ENCODE results near the gene KCNA2. TPM values are rescaled to one million over a fixed set of nuclear protein-coding genes. Genes with fewer than 3 reads are reported as not detected.

The KCNA2 gene
- total RNA-seq, 1 donor from 2014 or later: 1.5 TPM

GRCh38 chr1:110631836-110632620, 25.9 kb upstream of the KCNA2 start:
- intact Hi-C loops (cut with DNase I): loop anchor here (5.0 kb wide), 1 partner anchor 150 kb away; no protein-coding TSS in a partner anchor
- no peak for ATAC-seq
- DNase-seq (ENCODE audit: missing footprints): no peak

GRCh38 chr1:110630839-110631663, 24.9 kb upstream of the KCNA2 start:
- ATAC-seq: peak; percentile 41
- intact Hi-C loops (cut with DNase I): loop anchor here (1.0 to 5.0 kb wide), 2 partner anchors 135 to 151 kb away; no protein-coding TSS in a partner anchor
- DNase-seq (ENCODE audit: missing footprints): peak; percentile 85

GRCh38 chr1:110628323-110629105, 22.4 kb upstream of the KCNA2 start:
- DNase-seq (ENCODE audit: missing footprints): no peak
- intact Hi-C loops (cut with DNase I): no loop called here
- ATAC-seq: no peak

GRCh38 chr1:110627764-110628163, 21.6 kb upstream of the KCNA2 start:
- DNase-seq (ENCODE audit: missing footprints) (no peak), ATAC-seq (no peak)
- intact Hi-C loops (cut with DNase I): no loop called here

- ATAC-seq (no peak), DNase-seq (ENCODE audit: missing footprints) (no peak)
- intact Hi-C loops (cut with DNase I): no loop called here
Observed at GRCh38 chr1:110626889-110627288, 20.7 kb upstream of the KCNA2 start.

GRCh38 chr1:110620686-110621085, 14.5 kb upstream of the KCNA2 start:
- ATAC-seq (no peak), DNase-seq (ENCODE audit: missing footprints) (no peak)
- intact Hi-C loops (cut with DNase I): no loop called here

GRCh38 chr1:110620250-110620615, 14.1 kb upstream of the KCNA2 start:
- ATAC-seq (no peak), DNase-seq (ENCODE audit: missing footprints) (no peak)
- intact Hi-C loops (cut with DNase I): no loop called here

- DNase-seq (ENCODE audit: missing footprints) (peak; percentile 92), ATAC-seq (peak; percentile 85)
- intact Hi-C loops (cut with DNase I): loop anchor here (1.0 kb wide), 1 partner anchor 162 kb away; no protein-coding TSS in a partner anchor
Observed at GRCh38 chr1:110619412-110620249, 13.5 kb upstream of the KCNA2 start.

GRCh38 chr1:110618668-110619067, 12.5 kb upstream of the KCNA2 start:
- DNase-seq (ENCODE audit: missing footprints): no peak
- intact Hi-C loops (cut with DNase I): loop anchor here (1.0 kb wide), 1 partner anchor 163 kb away; no protein-coding TSS in a partner anchor
- ATAC-seq: no peak

GRCh38 chr1:110617589-110617988, 11.4 kb upstream of the KCNA2 start:
- DNase-seq (ENCODE audit: missing footprints): no peak
- ATAC-seq: no peak
- intact Hi-C loops (cut with DNase I): no loop called here

GRCh38 chr1:110617116-110617515, 11.0 kb upstream of the KCNA2 start:
- intact Hi-C loops (cut with DNase I): no loop called here
- ATAC-seq (no peak), DNase-seq (ENCODE audit: missing footprints) (no peak)

GRCh38 chr1:110616587-110616986, 10.4 kb upstream of the KCNA2 start:
- ATAC-seq (no peak), DNase-seq (ENCODE audit: missing footprints) (no peak)
- intact Hi-C loops (cut with DNase I): no loop called here

GRCh38 chr1:110615548-110616130, 9.5 kb upstream of the KCNA2 start:
- intact Hi-C loops (cut with DNase I): loop anchor here (1.0 to 2.0 kb wide), 2 partner anchors 60 to 91 kb away; no protein-coding TSS in a partner anchor
- DNase-seq (ENCODE audit: missing footprints): peak; percentile 75

GRCh38 chr1:110612060-110612745, 6.0 kb upstream of the KCNA2 start:
- intact Hi-C loops (cut with DNase I): no loop called here
- ATAC-seq (no peak), DNase-seq (ENCODE audit: missing footprints) (no peak)

More at GRCh38 chr1:110615548-110616130, 9.5 kb upstream of the KCNA2 start:
- ATAC-seq: peak; percentile 73

GRCh38 chr1:110610696-110611286, 4.6 kb upstream of the KCNA2 start:
- DNase-seq (ENCODE audit: missing footprints): no peak
- intact Hi-C loops (cut with DNase I): no loop called here
- no peak for ATAC-seq

GRCh38 chr1:110610084-110610483, 3.9 kb upstream of the KCNA2 start:
- intact Hi-C loops (cut with DNase I): no loop called here
- DNase-seq (ENCODE audit: missing footprints) (no peak), ATAC-seq (no peak)

GRCh38 chr1:110608247-110608646, 2.1 kb upstream of the KCNA2 start:
- DNase-seq (ENCODE audit: missing footprints): no peak
- intact Hi-C loops (cut with DNase I): no loop called here
- no peak for ATAC-seq
